Mesenchymal stem cell (in vitro differentiated cells and primary cell): ENCODE results near the gene FBXO22.
"Not testable (repeated sequence)": the region's sequence is repeated elsewhere in the genome, so short reads cannot be mapped to it uniquely, and the experiment has no call there.

Source experiments
- DNase-seq: peaks from one replicate; pipeline ENCODE4 v3.0.0-alpha.2; 2013
- H2AFZ ChIP-seq: one replicate; pipeline ENCODE4 v1.6.1; 2013; ENCODE audit warnings: low read depth, mild to moderate bottlenecking, control low read depth, inconsistent platforms, low read length, moderate library complexity
- H2AK5ac ChIP-seq: 2 replicates; pipeline ENCODE4 v1.6.1; 2013; ENCODE audit warnings: low read length, moderate library complexity, mild to moderate bottlenecking, inconsistent platforms; ENCODE audit not compliant: severe bottlenecking
- H2BK120ac ChIP-seq: one replicate; pipeline ENCODE4 v1.6.1; 2013; ENCODE audit warnings: low read depth, mild to moderate bottlenecking, inconsistent platforms, low read length, moderate library complexity
- H2BK12ac ChIP-seq, 2 experiments: one replicate each; pipeline ENCODE4 v1.6.1; 2013; ENCODE audit warnings: inconsistent platforms in 2 of 2, low read length in 2 of 2, mild to moderate bottlenecking in 2 of 2, moderate library complexity in 2 of 2, control low read depth in 1 of 2
- H2BK15ac ChIP-seq: one replicate; pipeline ENCODE4 v1.6.1; 2013; ENCODE audit warnings: mild to moderate bottlenecking, low read depth, inconsistent platforms; ENCODE audit not compliant: poor library complexity, severe bottlenecking
- H2BK5ac ChIP-seq: 2 replicates; pipeline ENCODE4 v1.6.1; 2013; ENCODE audit warnings: low read depth, mild to moderate bottlenecking, low read length, control low read depth, inconsistent platforms; ENCODE audit not compliant: poor library complexity, severe bottlenecking
- H3K14ac ChIP-seq, 2 experiments: one replicate each; pipeline ENCODE4 v1.6.1; 2013; ENCODE audit warnings: inconsistent platforms in 2 of 2, low read length in 2 of 2, control low read depth in 1 of 2, mild to moderate bottlenecking in 1 of 2, moderate library complexity in 1 of 2
- H3K18ac ChIP-seq, 2 experiments: one replicate each; pipeline ENCODE4 v1.6.1; 2013; ENCODE audit warnings: inconsistent platforms in 2 of 2, low read length in 2 of 2, control low read depth in 1 of 2, low read depth in 1 of 2, mild to moderate bottlenecking in 1 of 2
- H3K23ac ChIP-seq, 2 experiments: one replicate each; pipeline ENCODE4 v1.6.1; 2013; ENCODE audit warnings: inconsistent platforms in 2 of 2, low read length in 2 of 2, mild to moderate bottlenecking in 2 of 2, moderate library complexity in 2 of 2, control low read depth in 1 of 2
- H3K27ac ChIP-seq: 2 replicates; pipeline ENCODE4 v1.5.1; 2013; ENCODE audit warnings: mild to moderate bottlenecking, moderate library complexity, low read length, control low read depth, inconsistent platforms; ENCODE audit not compliant: poor library complexity, severe bottlenecking
- H3K27me3 ChIP-seq, 2 experiments: 2 replicates each; pipeline versions ENCODE4 v1.6.1 to v1.7.0; 2013; ENCODE audit warnings: low read length in 2 of 2, mild to moderate bottlenecking in 2 of 2, moderate library complexity in 2 of 2, control low read depth in 1 of 2, inconsistent platforms in 1 of 2; ENCODE audit not compliant: control insufficient read depth in 1 of 2, insufficient read depth in 1 of 2
- H3K36me3 ChIP-seq, 2 experiments: 2 replicates each; pipeline versions ENCODE4 v1.6.1 to v1.7.0; 2013; ENCODE audit warnings: low read length in 2 of 2, control low read depth in 1 of 2, inconsistent platforms in 1 of 2, low read depth in 1 of 2, mild to moderate bottlenecking in 1 of 2; ENCODE audit not compliant: insufficient read depth in 2 of 2, control insufficient read depth in 1 of 2
- H3K4ac ChIP-seq, 2 experiments: one replicate each; pipeline ENCODE4 v1.6.1; 2013; ENCODE audit warnings: inconsistent platforms in 2 of 2, low read length in 2 of 2, mild to moderate bottlenecking in 2 of 2, moderate library complexity in 2 of 2, control low read depth in 1 of 2, low read depth in 1 of 2
- H3K4me1 ChIP-seq: 2 replicates; pipeline ENCODE4 v1.6.1; 2013; ENCODE audit warnings: low read depth, low read length, control low read depth; ENCODE audit not compliant: control insufficient read depth, insufficient read depth
- H3K4me2 ChIP-seq: 2 replicates; pipeline ENCODE4 v1.6.1; 2013; ENCODE audit warnings: low read length, mild to moderate bottlenecking, inconsistent platforms; ENCODE audit not compliant: poor library complexity, severe bottlenecking
- H3K4me3 ChIP-seq, 2 experiments: 2 replicates each; pipeline versions ENCODE4 v1.5.1 to v1.7.0; 2013; ENCODE audit warnings: low read length in 2 of 2, mild to moderate bottlenecking in 2 of 2, control low read depth in 1 of 2, low read depth in 1 of 2; ENCODE audit not compliant: insufficient read depth in 1 of 2
- H3K79me1 ChIP-seq: replicated peaks from 2 replicates; pipeline ENCODE4 v1.6.1; 2013; ENCODE audit warnings: mild to moderate bottlenecking, control low read depth, low read length, inconsistent platforms; ENCODE audit not compliant: poor library complexity, severe bottlenecking
- H3K9ac ChIP-seq: 2 replicates; pipeline ENCODE4 v1.7.0; 2013; ENCODE audit warnings: mild to moderate bottlenecking, low read length, moderate library complexity
- H3K9me3 ChIP-seq: 2 replicates; pipeline ENCODE4 v1.7.0; 2013; ENCODE audit warnings: mild to moderate bottlenecking, low read length; ENCODE audit not compliant: control insufficient read depth
- H4K8ac ChIP-seq: one replicate; pipeline ENCODE4 v1.6.1; 2013; ENCODE audit warnings: inconsistent platforms, mild to moderate bottlenecking, low read length, moderate library complexity
- H4K91ac ChIP-seq: one replicate; pipeline ENCODE4 v1.6.1; 2013; ENCODE audit warnings: mild to moderate bottlenecking, low read length, inconsistent platforms
- WGBS: methylation state at CpG from one replicate; pipeline ENCODE4 v1.1.7; 2013; ENCODE audit warnings: mixed read lengths; 5-methylcytosine and 5-hydroxymethylcytosine counted together

Gene FBXO22

DNA sequence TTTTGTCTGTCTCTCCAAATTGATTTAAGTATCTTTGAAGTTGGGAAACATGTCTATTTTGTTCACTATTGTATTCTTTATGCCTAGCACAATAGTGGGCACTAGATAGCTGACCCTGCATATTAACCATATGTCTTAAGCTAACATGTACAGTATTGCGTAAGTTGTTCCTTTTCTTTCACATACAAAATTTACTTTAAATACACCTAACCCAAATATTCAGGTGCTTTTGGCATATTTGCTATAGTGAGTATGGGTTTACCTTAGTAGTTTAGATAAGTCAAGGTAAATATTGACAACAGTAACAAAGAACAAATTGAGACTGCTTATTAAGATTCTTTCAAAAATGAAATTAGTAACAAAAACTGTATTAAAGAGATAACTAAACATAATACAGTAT, 57.7 kb downstream of the FBXO22 start:
- H4K8ac ChIP-seq, result no peak overlapping the region
- no peak for DNase-seq
- H3K4me3 ChIP-seq, result no peak overlapping the region
- H3K4me1 ChIP-seq, result no peaks in the 10 kb centered on the region
- H2BK15ac ChIP-seq, result no peak overlapping the region
- H2BK5ac ChIP-seq, result no peak overlapping the region
- no peak overlapping the region for H3K4ac ChIP-seq
- no peaks in the 10 kb centered on the region for H3K36me3 ChIP-seq
- H3K4me2 ChIP-seq, result no peak overlapping the region
- H3K79me1 ChIP-seq, result no peaks in the 10 kb centered on the region
- H3K27ac ChIP-seq, result no peak overlapping the region
- H2AFZ ChIP-seq, result no peak overlapping the region
- H3K23ac ChIP-seq, result no peak overlapping the region
- peaks cover 8% of the 10 kb centered on the region for H3K9me3 ChIP-seq
- no peak overlapping the region for H2AK5ac ChIP-seq
- H3K14ac ChIP-seq, result no peak overlapping the region
- no peak overlapping the region for H2BK120ac ChIP-seq
- peaks cover 0 to 22% of the 10 kb centered on the region in 2 experiments for H3K27me3 ChIP-seq
- no peak overlapping the region for H3K18ac ChIP-seq
- H4K91ac ChIP-seq, result no peak overlapping the region
- no peak overlapping the region for H2BK12ac ChIP-seq
- H3K9ac ChIP-seq, result no peak overlapping the region
- no CpG with 5 or more reads among the region's 1 CpG for WGBS

GRCh38 chr15:75966073-75966472, 62.4 kb downstream of the FBXO22 start:
- WGBS, result 40% methylated on average over 2 of the region's 2 CpGs

GRCh38 chr15:75976766-75977165, 73.1 kb downstream of the FBXO22 start:
- H3K4ac ChIP-seq, H3K18ac ChIP-seq: not testable (repeated sequence)

More at GRCh38 chr15:75966073-75966472, 62.4 kb downstream of the FBXO22 start:
- H3K27ac ChIP-seq, result no peak overlapping the region
- H3K18ac ChIP-seq, result no peak overlapping the region
- no peak overlapping the region for H3K4ac ChIP-seq
- H3K79me1 ChIP-seq, result no peaks in the 10 kb centered on the region
- no peak overlapping the region for H2BK120ac ChIP-seq
- no peak overlapping the region for H3K14ac ChIP-seq
- no peak overlapping the region for H2BK15ac ChIP-seq
- no peak overlapping the region for H3K4me2 ChIP-seq
- no peak overlapping the region for H2AFZ ChIP-seq
- no peak overlapping the region for H4K91ac ChIP-seq
- no peak overlapping the region for H4K8ac ChIP-seq
- no peak overlapping the region for H2BK5ac ChIP-seq
- H2AK5ac ChIP-seq, result no peak overlapping the region
- no peaks in the 10 kb centered on the region for H3K4me1 ChIP-seq
- H3K27me3 ChIP-seq, result peaks cover 0 to 18% of the 10 kb centered on the region in 2 experiments
- peak; percentile 76 for DNase-seq
- H3K36me3 ChIP-seq, result no peaks in the 10 kb centered on the region
- no peak overlapping the region for H3K23ac ChIP-seq
- H2BK12ac ChIP-seq, result no peak overlapping the region
- peaks cover 8% of the 10 kb centered on the region for H3K9me3 ChIP-seq
- H3K4me3 ChIP-seq, result no peak overlapping the region
- no peak overlapping the region for H3K9ac ChIP-seq

GRCh38 chr15:75981149-75981815, 77.6 kb downstream of the FBXO22 start:
- Histone ChIP-seq H2BK15ac (no peak overlapping the region), H3K18ac (no peak overlapping the region), H3K9ac (no peak overlapping the region), H2BK5ac (no peak overlapping the region), H3K79me1 (no peaks in the 10 kb centered on the region), H2AK5ac (no peak overlapping the region), H3K36me3 (no peaks in the 10 kb centered on the region), H3K27me3 (peaks cover 0 to 8% of the 10 kb centered on the region in 2 experiments), H4K8ac (no peak overlapping the region), H3K4me3 (no peak overlapping the region), H3K9me3 (no peaks in the 10 kb centered on the region), H3K14ac (no peak overlapping the region), H3K4me2 (no peak overlapping the region), H2BK12ac (no peak overlapping the region), H4K91ac (no peak overlapping the region), H3K4me1 (no peaks in the 10 kb centered on the region), H3K4ac (no peak overlapping the region), H2BK120ac (no peak overlapping the region), H3K27ac (no peak overlapping the region), H3K23ac (no peak overlapping the region), H2AFZ (no peak overlapping the region)
- DNase-seq, result no peak
- 100% methylated on average over 1 of the region's 2 CpGs for WGBS

More at GRCh38 chr15:75976766-75977165, 73.1 kb downstream of the FBXO22 start:
- not testable (repeated sequence) for H3K4me1 ChIP-seq, H4K91ac ChIP-seq, H2AFZ ChIP-seq, H4K8ac ChIP-seq, H3K9me3 ChIP-seq, H3K27ac ChIP-seq, H2BK15ac ChIP-seq, H2BK120ac ChIP-seq, H2BK5ac ChIP-seq, H2AK5ac ChIP-seq, H3K4me3 ChIP-seq, H3K27me3 ChIP-seq, DNase-seq, H3K14ac ChIP-seq, H3K9ac ChIP-seq, H2BK12ac ChIP-seq, H3K23ac ChIP-seq, H3K4me2 ChIP-seq, H3K36me3 ChIP-seq, H3K79me1 ChIP-seq
- 92% methylated on average over 3 of the region's 3 CpGs for WGBS
